NK-92 (cell line): ENCODE results near the gene GIMAP7.
"Not testable (repeated sequence)": the region's sequence is repeated elsewhere in the genome, so short reads cannot be mapped to it uniquely, and the experiment has no call there.

Source experiments
- DNase-seq: peaks from one replicate; lab custom pipeline; 2025; ENCODE audit not compliant: unreplicated experiment; lab: John Stamatoyannopoulos, UW

Gene GIMAP7

DNA sequence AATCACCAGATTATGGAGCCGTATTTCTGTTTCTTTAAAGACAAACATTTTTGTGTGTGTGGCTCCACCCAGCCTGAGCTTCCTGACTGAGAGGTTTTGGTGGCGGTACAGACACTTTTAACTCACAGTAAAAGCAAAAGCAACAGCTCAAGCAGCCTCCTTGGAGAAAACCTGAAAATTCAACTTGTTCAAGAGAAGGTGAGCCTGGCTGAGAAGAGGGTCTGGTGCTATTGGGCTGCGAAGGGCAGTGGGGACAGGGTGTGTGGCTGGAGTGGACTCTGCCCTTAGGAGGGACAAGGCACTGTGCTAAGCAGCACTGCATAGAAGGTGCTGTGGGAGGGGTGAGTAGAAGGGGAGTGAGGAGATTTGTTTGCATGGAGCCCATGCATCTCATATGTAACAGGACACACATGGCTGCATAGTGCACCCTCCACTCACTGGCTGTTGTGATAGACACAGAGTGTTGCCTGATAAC lies at the start of gene GIMAP7:
Gene GIMAP7 (plus strand): TSS at position 125 of the 475 bp plus-strand sequence. CDS start 5,103 bp downstream, outside the sequence.
- no peak for DNase-seq

DNA sequence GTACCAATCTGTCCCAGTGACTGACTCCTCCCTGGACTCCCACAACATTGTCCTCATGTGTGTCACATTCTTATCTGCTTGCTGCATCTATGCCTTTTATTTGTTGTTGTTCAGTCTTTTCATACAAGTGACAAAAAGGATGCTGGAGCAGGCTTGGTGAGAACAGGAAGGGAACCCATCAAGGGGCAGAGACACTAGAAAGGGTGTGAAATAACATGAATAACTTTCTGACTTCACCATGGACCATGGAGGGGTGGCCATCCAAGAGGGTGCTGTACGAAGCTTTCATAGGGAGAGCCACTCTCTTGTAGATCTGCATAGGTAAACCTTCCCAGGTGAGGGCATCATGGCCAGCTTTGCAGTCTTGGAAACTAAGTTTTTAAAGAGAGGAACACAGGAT lies 49.7 kb upstream of the GIMAP7 start:
- DNase-seq: no peak

DNA sequence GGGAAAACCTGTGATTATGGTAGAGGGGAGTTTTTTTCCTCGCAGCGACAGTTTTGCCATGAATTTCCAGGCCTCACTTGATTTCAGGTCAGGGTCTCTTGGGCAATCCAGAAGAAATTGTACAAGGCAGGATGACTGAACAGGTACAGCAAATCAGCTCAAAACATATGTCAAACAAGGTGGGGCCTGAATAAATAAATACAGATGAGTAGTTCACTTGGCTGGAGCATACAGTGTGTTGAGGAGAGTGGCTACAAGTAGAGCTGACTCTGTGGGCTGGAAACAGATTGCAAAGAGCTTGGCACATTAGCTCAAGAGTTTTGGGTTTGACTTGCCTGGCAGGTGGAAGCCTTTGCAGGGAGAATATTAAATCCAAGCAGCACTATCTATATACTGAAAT lies 49.3 kb upstream of the GIMAP7 start:
- no peak for DNase-seq

DNA sequence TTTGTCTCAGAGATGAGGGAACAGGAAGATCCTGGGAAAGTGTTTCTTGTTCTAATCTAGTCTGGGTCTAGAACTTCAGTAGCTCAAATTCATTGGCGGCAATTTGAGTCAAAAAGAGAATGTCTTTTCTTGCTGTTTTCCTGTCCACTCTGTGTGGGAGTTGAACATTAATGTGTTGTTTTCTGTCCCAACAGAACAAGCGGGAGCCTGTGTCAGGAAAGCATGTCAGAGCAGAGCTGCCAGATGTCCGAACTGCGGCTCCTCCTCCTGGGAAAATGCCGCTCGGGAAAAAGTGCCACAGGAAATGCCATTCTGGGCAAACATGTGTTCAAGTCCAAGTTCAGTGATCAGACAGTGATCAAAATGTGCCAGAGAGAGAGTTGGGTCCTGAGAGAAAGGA lies 48.2 kb upstream of the GIMAP7 start:
- no peak for DNase-seq

DNA sequence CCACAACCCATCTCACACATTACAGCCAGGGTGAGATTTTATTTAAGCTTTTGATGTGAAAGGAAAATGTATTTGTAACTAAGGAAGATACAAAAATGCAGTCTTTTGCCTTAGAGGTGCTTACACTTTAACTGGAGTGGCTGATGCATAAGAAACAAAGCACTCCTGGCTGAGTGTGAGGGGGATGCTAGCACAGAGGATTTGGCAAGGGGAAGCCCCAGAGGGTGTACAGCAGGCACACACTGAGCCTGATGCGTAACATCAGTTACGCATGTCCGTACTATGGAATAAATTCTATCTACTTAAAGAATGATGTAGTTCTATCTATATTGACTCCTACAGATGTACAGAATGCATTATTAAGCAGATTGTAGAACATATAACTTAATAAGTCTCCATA lies 46.4 kb upstream of the GIMAP7 start:
- DNase-seq: no peak

DNA sequence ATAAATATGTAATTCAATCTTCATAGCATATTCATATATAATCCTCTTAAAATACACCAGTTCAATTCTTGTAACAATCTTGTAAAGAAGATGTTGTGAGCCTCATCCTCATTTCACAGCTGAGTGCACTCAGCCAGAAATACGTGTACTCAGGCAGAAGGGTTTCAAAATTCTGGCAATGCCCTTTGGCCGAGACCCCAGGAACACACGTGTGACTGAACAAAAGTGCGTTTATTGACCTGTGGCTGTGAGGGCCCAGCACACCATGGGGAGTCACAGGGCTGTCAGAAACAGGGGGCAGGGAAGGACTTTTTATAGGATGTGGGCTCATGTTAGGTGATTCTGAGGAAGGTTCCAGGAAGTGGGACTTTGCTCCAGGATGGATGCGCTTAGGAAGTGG lies 42.8 kb upstream of the GIMAP7 start:
- no peak for DNase-seq

DNA sequence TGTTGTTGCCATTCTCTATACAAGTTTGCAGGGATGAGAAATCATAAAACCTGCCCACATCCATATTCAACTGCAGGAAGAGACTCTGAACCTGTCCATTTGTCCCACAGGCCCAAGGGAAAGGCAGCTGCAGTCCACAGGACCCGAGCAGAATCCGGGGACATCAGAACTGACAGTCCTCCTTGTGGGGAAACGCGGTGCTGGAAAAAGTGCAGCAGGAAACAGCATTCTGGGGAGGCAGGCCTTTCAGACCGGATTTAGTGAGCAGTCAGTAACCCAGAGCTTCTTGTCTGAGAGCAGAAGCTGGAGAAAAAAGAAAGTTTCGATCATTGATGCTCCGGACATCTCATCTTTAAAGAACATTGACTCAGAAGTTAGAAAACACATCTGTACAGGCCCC lies 40.8 kb upstream of the GIMAP7 start:
- DNase-seq: no peak

DNA sequence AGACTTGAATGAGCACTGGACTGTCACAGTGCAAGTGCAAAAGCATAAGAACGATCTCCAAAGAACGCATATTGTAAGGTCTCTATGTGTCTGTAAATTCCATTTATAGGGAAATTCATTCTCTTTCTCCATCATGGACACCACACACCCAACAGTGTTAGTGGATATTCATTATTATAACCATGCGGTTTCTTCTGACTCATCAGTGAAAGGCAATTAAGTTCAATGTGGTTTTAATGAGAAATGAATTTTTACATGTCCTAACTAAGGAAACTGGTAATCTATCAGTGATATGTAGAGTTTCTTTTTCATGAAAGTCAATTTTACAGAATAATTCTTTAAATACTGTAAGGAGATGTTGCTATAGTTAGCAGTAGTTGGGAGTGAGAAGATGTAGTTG lies 38.4 kb upstream of the GIMAP7 start:
- DNase-seq: no peak

DNA sequence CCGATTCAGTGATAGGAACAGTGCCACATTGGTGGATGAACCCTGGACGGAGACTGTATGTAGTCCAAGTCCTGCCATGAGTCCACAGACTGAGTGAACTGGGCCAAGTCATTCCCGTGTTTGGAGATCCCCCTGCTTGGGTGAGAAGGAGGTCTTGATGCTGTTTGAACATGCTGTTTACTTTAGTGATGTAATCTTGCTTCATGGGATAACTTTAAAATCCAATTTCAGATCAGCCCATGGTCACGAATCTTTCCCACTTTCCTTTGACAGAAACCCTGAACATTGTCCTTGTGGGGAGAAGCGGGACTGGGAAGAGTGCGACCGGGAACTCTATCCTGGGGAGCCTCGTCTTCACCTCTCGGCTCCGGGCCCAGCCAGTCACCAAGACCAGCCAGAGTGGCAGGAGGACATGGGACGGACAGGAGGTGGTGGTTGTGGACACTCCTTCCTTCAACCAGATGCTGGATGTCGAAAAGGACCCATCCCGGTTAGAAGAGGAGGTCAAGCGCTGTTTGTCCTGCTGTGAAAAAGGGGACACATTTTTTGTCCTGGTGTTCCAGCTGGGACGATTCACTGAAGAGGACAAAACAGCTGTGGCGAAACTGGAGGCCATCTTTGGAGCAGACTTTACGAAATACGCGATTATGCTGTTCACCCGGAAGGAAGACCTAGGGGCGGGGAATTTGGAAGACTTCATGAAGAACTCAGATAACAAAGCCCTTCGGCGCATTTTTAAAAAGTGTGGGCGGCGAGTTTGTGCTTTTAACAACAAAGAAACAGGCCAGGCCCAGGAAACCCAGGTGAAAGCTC lies 37.6 kb upstream of the GIMAP7 start:
- no peak for DNase-seq

DNA sequence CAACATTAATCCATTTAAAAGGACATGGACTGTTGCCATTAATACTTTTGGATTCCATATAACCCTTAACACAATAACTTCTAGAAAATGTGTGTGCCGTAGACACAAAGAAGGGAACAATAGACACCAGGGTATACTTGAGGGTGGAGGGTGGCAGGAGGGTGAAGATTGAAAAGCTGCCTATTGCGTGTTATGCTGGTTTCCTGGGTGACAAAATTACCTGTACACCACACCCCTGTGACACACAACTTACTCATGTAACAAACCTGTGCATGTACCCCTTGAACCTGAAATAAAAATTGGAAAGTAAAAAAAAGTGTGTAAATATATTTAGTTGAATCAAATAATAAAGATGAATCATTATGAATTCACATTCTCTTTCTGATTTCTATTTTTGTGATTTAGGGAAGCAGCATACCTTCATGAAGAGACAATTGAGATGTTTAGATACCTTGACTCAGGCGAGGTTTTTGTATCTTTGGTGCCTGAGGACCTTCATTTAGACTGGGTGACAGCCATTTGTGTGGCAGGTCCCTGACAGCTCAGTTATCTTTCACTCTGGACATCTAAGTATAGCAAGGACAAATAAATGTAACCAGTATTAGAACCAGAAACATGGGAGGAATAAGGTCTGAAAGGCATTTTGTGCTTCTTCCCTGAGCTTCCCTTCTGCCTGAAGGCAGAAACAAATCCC lies 35.5 kb upstream of the GIMAP7 start:
- no peak for DNase-seq

DNA sequence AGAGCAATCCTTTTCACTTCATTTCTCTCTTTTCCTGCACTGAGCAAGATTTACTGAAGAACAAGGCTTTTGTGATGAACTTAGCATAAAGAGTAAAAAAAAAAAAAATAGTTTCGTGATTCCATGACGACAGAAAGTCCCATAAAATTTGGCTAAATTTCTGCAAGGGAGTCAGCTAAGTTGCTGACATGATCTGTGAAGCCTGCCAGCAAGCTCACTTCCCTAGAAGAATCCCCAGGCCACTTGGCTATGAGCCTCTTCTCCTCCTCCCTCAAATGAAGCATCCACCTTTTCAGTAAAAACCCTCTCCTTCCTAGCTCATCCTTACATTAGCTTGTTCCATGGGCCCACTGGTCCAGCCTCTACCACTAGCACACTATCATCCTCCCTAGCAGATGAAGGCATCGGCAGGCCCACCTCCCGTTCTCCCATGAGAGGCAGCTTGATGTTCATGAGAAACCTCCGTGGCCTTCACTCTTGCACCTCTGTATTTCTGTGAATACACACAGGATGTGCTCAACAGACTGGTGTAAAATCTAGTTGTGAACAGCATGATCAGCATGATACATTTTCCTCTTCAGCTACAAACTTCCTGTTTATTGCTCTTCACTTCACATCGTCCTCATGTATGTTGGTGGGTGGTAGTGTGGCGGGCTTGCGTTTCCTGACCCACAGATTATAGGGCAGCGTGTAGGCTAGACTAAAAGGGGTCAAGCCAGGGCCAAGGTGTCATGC lies 33.3 kb upstream of the GIMAP7 start:
- DNase-seq: no peak

DNA sequence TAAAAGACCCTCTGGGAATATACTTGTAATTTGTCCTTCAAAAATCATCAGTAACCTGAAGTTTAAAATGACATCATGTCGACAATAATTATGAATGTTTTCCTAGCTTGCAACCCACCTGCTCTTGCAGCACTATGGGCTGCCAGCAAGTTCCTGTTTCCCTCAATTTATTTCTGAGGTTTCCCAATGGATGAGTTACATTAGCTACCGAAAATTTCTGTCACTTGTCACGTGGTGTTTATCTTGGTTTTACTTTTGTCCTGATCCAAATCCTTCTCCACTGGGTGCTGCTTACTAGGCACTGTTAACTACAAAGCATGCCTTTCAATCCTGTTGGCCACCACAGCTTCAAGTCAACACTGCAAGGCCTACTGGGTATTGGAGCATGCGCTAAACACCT lies 32.8 kb upstream of the GIMAP7 start:
- DNase-seq: no peak

DNA sequence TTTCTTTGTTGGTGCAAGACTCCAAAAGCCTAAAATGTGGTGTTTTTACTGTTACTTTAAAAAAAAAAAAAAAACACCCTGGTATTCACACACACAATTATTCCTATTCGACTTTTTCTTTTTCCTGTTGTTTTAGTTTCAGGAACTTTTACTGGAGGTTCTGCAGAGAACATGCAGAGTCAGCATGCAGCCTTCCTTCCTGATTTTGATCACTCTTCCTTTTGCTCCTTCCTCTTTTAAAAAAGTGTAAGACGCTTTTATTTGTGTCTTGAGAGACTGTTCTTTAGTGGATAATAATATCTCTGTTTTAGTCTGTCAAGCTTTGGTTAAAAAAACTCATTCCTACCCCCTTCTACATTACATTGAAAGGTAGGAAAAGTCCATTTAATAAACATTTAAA lies 31.2 kb upstream of the GIMAP7 start:
- DNase-seq: not testable (repeated sequence)

DNA sequence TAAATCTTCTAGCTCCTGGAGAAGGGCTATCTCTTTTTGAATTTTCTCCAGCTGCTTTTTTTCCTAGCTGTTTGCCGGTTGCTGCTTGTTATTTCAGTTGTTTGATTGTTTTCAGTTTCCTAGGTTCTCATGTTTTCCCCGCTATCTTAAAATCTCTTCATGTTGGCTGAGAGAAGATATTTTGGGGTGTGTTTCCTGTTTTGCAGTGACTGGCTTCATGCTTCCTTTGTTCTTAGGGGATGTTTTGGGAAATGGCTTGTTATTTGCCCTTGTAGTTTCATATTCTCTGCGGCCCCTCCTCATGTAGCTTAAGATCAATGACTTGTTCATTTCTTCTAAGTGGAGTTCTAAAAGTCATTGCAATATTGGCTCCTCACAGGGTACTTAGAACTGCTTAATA lies 30.6 kb upstream of the GIMAP7 start:
- DNase-seq: not testable (repeated sequence)

DNA sequence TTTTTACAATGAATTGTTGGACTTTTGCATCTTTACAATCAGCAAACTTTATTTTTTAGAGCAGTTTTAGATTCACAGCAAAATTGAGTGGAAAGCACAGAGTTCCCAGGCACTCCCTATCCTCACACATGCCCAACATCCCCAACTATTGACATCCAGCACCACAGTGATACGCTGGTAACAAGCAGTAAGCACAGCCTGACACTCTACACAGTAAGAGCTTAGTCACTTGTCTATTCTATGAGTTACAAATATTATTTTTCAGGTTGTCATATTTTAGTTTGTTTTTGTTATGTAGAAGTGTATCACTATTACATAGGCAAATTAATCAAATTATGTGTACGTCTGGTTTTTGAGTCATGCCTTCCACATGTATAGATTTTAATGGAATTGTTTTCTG lies 27.0 kb upstream of the GIMAP7 start:
- no peak for DNase-seq

DNA sequence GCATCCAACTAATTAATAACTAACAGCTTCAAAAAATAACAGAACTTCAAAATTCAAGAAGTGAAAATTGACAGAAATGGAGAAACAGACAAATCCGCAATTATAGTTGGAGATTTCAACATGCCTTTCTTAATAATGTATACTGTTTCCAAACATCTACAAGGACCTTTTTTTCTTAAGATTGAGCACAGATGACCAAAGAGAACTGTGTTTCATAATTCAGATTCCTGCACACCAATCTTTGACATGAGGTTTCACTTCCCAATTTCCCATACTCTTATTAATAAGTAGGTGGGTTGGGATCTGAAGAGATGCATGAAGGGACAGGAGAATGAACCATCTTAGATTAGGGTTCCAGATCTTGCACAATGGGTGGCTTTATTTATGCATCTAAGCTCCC lies 24.9 kb upstream of the GIMAP7 start:
- DNase-seq: no peak

DNA sequence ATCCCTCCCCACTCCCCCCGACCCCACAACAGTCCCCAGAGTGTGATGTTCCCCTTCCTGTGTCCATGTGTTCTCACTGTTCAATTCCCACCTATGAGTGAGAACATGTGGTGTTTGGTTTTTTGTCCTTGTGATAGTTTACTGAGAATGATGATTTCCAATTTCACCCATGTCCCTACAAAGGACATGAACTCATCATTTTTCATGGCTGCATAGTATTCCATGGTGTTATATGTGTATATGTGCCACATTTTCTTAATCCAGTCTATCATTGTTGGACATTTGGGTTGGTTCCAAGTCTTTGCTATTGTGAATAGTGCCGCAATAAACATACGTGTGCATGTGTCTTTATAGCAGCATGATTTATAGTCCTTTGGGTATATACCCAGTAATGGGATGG lies 21.2 kb upstream of the GIMAP7 start:
- DNase-seq: not testable (repeated sequence)

DNA sequence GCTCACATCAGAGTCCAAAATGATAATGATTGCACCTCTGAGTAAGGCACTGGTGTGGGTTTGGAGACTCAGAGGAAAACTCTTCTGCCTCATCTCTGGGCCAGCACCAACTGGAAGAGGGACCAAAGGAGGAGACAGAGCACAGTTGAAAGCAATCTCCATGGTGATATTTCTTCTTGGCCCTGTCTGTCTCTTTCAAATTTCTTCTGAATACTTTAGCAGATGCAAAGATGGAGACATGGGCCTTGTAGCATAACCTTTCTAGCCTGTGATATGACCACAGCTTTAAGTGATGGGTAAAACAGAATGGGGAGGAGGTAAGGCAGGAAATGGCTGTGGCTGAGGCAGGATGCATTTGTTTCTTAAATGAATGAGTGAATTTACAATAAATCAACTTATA lies 12.2 kb upstream of the GIMAP7 start:
- DNase-seq: no peak

DNA sequence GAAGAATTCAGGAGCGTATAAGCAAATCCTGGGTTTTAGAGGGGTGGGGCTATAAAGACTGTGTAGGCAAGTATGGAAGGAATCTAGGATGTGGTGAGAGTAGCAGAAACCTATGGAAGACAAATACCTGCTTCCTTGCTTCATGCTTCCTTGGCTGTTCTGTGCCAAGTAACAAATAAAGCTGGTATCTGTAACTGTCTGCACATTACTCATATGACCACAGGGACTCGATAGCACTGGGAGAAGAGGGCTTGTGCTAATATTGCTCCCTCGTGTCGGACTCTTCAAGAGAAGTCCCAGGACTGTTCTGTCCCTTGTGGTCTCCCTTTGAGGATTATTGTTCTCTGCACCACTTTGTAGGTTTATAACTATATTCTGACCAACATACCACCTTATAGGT lies 11.5 kb upstream of the GIMAP7 start:
- no peak for DNase-seq

DNA sequence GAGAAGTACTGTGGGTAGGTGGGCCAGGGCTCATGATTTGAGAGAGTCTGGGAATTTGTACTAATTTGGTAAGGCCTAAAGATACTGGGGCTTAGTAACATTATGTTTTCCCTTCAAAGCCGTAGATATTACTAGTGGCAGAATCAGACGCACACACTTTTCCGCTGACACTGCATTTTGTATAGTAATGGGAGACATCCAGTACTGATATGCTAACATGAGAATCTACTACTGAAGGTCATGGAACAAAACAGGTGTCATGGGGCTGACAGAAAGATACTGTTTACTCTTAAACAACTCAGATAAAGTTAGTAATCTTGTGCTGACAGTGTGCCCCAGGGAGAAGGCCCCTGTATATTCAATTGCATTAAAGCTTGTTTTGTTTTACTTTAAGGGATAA lies 11.1 kb upstream of the GIMAP7 start:
- DNase-seq: no peak

DNA sequence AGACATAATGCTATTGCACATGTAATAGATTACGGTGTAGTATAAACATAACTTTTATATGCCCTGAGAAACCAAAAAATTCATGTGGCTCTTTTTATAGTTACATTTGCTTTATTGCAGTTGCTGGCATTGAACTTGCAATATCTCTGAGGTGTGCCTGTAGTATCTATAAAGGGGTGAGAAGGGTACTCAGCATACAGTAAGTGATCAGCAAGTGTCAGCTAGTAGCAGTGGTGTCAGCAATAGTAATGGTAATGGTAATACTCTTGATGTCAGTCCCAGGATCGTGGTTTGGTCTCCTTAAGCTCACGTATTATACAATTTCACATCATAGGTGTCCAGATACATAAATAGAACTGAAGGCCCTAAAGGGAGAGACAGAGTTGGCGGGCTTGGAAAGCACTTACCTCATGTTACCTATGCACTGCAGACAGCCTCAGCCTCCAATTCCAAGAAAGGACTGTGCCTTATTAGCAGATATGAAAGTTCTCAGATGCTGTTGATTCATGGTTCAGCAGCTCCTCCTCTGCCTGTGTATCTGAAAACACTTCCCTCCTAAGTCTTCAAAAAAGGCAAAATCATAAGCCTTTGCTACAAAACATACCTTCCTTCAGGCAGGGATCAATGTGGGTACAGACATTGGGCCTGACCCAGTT lies 6.6 kb upstream of the GIMAP7 start:
- no peak for DNase-seq
